GM20000 (cell line): Measurements from ENCODE around the gene AUH.
"Not testable (repeated sequence)": the region's sequence is repeated elsewhere in the genome, so short reads cannot be mapped to it uniquely, and the experiment has no call there.

ENCODE experiments used
- DNase-seq: peaks from one replicate; pipeline ENCODE4 v3.0.0; 2012; ENCODE audit warnings: low spot score
- TF ChIP-seq, protein P1 (sequence below): IDR thresholded peaks from 2 replicates; pipeline ENCODE4 v1.5.1; 2012; ENCODE audit warnings: mild to moderate bottlenecking, control low read depth; ENCODE audit errors: extremely low read depth, missing control alignments

AUH gene

GRCh38 chr9:91376239-91376638, 14.5 kb upstream of the AUH start:
- TF ChIP-seq, protein P1, sequence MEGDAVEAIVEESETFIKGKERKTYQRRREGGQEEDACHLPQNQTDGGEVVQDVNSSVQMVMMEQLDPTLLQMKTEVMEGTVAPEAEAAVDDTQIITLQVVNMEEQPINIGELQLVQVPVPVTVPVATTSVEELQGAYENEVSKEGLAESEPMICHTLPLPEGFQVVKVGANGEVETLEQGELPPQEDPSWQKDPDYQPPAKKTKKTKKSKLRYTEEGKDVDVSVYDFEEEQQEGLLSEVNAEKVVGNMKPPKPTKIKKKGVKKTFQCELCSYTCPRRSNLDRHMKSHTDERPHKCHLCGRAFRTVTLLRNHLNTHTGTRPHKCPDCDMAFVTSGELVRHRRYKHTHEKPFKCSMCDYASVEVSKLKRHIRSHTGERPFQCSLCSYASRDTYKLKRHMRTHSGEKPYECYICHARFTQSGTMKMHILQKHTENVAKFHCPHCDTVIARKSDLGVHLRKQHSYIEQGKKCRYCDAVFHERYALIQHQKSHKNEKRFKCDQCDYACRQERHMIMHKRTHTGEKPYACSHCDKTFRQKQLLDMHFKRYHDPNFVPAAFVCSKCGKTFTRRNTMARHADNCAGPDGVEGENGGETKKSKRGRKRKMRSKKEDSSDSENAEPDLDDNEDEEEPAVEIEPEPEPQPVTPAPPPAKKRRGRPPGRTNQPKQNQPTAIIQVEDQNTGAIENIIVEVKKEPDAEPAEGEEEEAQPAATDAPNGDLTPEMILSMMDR = no peak
- DNase-seq = no peak

GRCh38 chr9:91374939-91375338, 13.2 kb upstream of the AUH start:
- no peak for DNase-seq
- TF ChIP-seq, protein P1 = no peak

- TF ChIP-seq, protein P1 = no peak
- DNase-seq = no peak
These were observed 10.2 kb upstream of the AUH start for GRCh38 chr9:91371894-91372293.

DNA sequence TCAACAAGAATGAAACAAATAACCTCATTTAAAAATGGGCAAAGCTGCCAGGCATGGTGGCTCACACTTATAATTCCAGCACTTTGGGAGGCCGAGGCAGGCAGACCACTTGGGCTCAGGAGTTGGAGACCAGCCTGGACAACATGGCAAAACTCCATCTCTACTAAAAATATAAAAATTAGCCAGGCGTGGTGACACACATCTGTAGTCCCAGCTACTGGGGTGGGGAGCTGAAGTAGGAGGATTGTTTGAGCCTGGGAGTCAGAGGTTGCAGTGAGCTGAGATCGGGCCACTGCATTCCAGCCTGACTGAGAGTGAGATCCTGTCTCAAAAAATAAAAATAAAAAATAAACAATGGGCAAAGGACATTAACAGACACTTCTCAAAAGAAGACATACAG, 8.3 kb upstream of the AUH start:
- DNase-seq = not testable (repeated sequence)

- DNase-seq = no peak
- TF ChIP-seq, protein P1 = no peak
These were observed 3.0 kb upstream of the AUH start for GRCh38 chr9:91364702-91365101.

- no peak for DNase-seq
- TF ChIP-seq, protein P1 = no peak
These were observed 2.3 kb upstream of the AUH start for GRCh38 chr9:91364005-91364404.

- TF ChIP-seq, protein P1 = no peak
- no peak for DNase-seq
These were observed 413 bp upstream of the AUH start for GRCh38 chr9:91362051-91362611.

DNA sequence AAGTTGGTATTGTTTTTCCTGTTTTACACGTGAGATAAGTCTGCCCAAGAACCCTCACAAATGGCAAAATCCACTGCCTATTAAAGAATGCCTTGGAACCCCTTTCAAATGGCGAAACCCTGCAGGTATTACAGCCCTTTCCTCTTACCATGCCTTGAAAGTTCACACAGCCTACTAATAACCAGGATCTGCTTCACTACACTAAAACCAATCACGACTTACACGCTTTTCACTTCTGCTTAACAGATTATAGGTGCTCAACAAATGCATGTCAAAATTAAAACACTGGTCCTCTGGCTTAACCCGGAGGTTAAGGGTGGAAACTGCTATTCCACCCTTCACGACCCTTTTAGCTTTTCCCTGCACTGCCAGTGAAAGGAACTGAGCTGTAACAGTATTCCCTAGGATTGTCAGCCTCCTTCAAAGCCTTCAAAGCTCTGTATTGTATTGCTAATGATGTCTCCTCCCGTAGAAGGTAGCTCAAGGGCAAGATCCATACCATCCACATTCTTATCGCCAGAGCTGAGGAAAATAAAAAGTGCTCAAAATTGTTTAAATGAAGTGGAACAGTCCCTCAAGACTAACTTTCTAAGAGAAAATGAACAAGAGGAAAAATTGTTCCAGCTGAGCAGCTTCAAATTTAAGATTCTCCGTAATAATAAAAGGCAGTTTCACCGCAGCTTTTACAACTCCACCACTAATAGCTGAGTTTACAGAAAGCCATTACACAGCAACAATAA, 997 bp downstream of the AUH start:
- DNase-seq = peak; percentile 40
- TF ChIP-seq, protein P1 = no peak
